IPS DF 6.9 (cell line): ENCODE data around the gene ADORA2A.

ENCODE experiments used
- DNase-seq: peaks from one replicate; pipeline ENCODE4 v3.0.0-alpha.2; 2013; ENCODE audit warnings: low read depth, low spot score
- H3K27ac ChIP-seq: one replicate; pipeline ENCODE4 v1.5.1; 2013; ENCODE audit warnings: low read length, control low read depth
- H3K27me3 ChIP-seq: 2 replicates; pipeline ENCODE4 v1.6.1; 2013; ENCODE audit warnings: mild to moderate bottlenecking, low read length; ENCODE audit not compliant: control insufficient read depth, insufficient read depth
- H3K36me3 ChIP-seq: 2 replicates; pipeline ENCODE4 v1.6.1; 2013; ENCODE audit warnings: low read length; ENCODE audit not compliant: control insufficient read depth, insufficient read depth
- H3K4me1 ChIP-seq: 2 replicates; pipeline ENCODE4 v1.6.1; 2013; ENCODE audit warnings: low read length; ENCODE audit not compliant: control insufficient read depth, insufficient read depth
- H3K4me3 ChIP-seq: 2 replicates; pipeline ENCODE4 v1.5.1; 2013; ENCODE audit warnings: mild to moderate bottlenecking, low read length
- H3K9me3 ChIP-seq: 2 replicates; pipeline ENCODE4 v1.6.1; 2013; ENCODE audit warnings: low read length, inconsistent platforms; ENCODE audit not compliant: control insufficient read depth, insufficient read depth
- WGBS: extraction: QIAGEN DNeasy Blood & Tissue Kit; methylation state at CpG from one replicate; pipeline ENCODE4 v1.1.7; 2013; ENCODE audit warnings: mixed read lengths, missing lambda C conversion rate; ENCODE audit not compliant: insufficient read length, insufficient coverage; 5-methylcytosine and 5-hydroxymethylcytosine counted together

Gene ADORA2A

DNA sequence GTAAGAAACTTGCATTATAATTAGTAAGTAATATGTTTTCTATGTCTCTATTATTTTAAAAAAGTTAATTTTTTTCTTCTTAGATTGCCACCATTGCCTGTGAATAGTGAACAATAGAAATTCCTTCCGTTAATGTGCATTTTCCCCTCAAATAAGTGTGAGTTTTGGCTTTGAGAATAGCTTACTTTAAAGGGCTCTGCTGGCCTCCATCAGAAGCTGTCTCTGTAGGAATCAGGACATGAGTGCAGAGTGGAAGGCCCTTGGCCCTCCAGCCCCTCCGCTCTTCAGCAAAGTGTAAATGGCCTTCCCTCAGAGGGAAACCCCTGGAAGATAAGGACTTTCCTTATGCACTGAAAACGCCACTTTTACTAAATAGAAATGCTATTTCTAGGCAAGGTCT, 24.1 kb upstream of the ADORA2A start:
- Histone ChIP-seq H3K4me3 (no peak overlapping the region), H3K27me3 (no peaks in the 10 kb centered on the region), H3K9me3 (no peaks in the 10 kb centered on the region), H3K27ac (no peak overlapping the region), H3K4me1 (no peaks in the 10 kb centered on the region), H3K36me3 (peaks cover 7% of the 10 kb centered on the region; the same call in 1 of the 2 replicates)
- no peak for DNase-seq
- no CpG with 5 or more reads among the region's 3 CpGs for WGBS

DNA sequence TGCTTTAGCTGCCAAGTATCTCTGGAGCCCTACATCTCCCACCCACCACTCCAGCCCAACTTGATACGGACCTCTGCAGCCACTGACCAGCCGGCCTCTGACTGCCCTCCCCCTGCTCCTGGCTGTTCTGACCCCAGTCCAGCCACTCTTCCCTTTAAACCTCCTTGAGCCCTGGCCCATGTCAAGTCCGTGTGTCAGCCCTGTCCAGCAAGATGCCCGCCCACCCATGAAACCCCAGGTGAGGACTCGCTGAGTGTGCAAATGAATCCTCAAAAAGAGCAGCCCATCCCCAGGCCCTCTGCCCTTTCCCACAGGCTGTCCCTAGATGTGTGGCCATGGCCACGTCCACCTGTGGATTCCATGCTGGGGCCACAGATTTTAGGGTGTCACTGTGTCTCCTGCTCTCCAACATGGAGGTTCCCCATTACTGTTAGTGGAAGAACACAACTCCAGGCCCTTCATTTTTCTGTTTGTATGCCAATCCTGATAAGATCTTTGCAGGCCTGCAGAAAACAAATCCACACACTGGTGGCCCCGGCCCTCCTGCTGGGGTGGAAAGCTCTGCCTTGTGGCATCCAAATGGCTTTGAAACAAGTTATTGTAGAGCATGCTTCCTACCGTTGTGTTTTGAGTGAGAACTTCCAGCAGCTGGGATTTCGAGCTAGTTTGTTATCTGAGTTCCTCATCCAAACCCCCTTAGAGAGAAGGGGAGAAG, 22.7 kb upstream of the ADORA2A start:
- Histone ChIP-seq H3K4me3 (no peak overlapping the region), H3K9me3 (no peaks in the 10 kb centered on the region), H3K27ac (no peak overlapping the region), H3K4me1 (no peaks in the 10 kb centered on the region), H3K27me3 (no peaks in the 10 kb centered on the region), H3K36me3 (peaks cover 7% of the 10 kb centered on the region; the same call in 1 of the 2 replicates)
- no peak for DNase-seq
- WGBS, result no CpG with 5 or more reads among the region's 9 CpGs

DNA sequence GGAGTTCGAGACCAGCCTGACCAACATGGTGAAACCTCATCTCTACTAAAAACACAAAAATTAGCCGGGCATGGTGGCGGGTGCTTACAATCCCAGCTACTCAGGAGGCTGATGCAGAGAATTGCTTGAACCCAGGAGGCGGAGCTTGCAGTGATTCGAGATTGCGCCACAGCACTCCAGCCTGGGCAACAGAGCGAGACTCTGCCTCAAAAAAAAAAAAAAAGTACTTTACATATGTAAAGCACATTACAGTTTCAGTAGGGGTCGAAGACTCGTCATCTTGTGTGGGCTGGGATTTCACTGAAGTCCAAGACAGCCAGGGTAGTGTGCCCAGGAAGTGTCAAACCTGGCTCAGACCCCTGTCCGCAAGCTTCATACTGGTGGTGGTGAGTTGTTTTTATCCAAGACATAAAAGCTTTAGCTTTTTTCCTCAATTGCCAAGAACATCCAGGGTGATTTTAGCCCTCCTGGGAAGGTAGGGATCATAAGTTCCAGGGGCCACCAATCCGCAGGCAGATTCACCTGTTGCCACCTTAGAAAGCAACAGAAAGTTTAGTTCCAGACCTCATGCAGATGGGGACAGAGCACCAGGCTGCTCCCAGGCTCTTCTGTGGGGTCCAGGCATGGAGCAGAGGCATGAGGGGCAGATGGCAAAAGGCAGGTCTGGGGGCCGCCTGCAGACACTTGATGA, 21.6 kb upstream of the ADORA2A start:
- Histone ChIP-seq H3K9me3 (no peaks in the 10 kb centered on the region), H3K27ac (no peak overlapping the region), H3K4me3 (no peak overlapping the region), H3K36me3 (peaks cover 7% of the 10 kb centered on the region; the same call in 1 of the 2 replicates), H3K27me3 (no peaks in the 10 kb centered on the region), H3K4me1 (no peaks in the 10 kb centered on the region)
- DNase-seq, result no peak
- no CpG with 5 or more reads among the region's 12 CpGs for WGBS

DNA sequence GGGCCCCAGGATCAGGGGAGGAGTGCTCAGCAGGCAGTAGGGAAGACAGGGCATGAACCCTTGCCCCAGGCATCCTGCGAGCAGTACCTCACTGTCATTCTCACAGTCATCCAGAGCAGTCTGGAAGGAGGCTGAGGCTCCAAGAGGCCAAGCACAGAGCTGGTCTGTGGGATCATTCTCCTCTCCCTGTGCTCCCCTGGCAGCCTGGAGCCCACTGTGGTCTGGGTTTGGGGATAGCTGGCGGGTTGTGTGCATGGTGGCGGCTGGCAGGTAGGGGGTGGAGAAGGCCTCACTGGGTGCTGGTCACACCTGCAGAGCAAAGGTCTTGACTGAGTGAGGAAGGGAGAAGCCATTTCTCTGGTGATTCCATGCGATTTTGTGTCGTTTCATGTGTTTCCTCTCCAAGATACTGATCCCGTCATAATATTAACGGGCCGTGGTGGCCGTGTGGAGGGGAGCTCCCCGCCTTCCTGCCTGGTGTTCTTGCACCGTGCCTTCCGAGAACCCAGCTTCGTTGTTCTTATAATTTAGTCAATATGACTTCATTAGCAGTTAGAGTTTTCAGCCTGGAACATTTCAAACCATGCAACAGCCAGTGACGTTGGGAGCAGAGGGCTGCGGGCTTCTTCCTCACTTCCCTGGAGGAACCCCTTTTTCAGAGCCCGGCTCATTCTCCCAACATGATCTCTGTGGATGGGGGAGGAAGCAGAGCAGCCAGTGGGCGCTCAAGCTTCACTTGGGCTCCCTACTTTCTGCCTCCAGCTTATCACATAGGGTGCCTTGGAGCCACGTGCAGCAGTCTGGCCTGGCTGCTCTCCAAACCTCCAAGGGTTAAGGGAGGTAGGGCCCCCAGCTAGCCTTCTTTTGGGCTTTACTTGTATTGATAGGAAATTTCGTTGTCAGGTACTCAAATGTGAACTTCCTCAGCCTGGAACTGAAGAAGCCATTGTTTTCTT, 20.8 kb upstream of the ADORA2A start:
- WGBS, result no CpG with 5 or more reads among the region's 19 CpGs
- H3K9me3 ChIP-seq, result no peaks in the 10 kb centered on the region
- DNase-seq, result no peak
- H3K36me3 ChIP-seq, result peaks cover 9% of the 10 kb centered on the region
- H3K27ac ChIP-seq, result no peak overlapping the region
- H3K4me3 ChIP-seq, result no peak overlapping the region
- H3K27me3 ChIP-seq, result no peaks in the 10 kb centered on the region
- H3K4me1 ChIP-seq, result no peaks in the 10 kb centered on the region

DNA sequence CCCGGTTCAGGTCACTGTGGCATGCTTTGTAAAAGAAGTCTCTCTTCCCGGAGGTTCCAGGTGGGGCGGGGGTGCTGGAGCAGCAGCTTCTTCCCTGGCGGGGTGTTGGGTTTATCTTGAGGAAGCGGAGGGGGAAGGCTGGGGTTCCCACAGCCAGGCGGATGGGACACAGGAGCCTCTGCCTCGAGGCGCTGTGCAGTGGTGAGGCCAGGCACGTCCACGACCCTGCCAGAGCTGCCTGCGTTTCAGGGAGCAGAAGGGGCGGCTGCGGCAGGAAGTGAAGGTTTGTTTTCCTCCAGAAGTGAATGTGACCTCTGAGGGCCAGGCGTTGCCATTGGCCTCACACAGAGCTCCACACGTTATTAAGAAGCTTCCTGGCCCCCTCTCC, 20.1 kb upstream of the ADORA2A start:
- no peaks in the 10 kb centered on the region for H3K4me1 ChIP-seq
- no peaks in the 10 kb centered on the region for H3K9me3 ChIP-seq
- H3K4me3 ChIP-seq, result no peak overlapping the region
- H3K36me3 ChIP-seq, result peaks cover 12% of the 10 kb centered on the region
- WGBS, result no CpG with 5 or more reads among the region's 15 CpGs
- no peaks in the 10 kb centered on the region for H3K27me3 ChIP-seq
- DNase-seq, result no peak
- H3K27ac ChIP-seq, result no peak overlapping the region

DNA sequence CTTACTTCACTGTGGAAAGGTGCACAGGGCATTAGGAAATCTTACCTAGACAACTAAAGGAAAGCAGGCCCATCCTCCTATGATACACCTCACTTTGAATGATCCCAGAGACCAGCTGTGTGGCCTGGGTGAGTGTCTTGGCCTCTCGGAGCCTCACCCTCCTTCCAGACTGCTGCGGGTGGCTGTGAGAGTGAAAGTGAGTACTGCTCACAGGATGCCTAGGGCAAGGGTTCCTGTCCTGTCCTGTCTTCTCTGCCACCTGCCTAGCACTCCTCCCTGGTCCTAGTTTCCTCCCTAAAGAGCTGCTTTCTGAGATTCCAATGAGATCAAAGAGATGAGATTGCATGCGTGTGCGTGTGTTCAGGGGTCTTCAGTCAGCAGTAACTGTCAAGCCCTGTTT, 19.5 kb upstream of the ADORA2A start:
- Histone ChIP-seq H3K27me3 (no peaks in the 10 kb centered on the region), H3K9me3 (no peaks in the 10 kb centered on the region), H3K36me3 (peaks cover 12% of the 10 kb centered on the region), H3K4me1 (no peaks in the 10 kb centered on the region), H3K4me3 (no peak overlapping the region), H3K27ac (no peak overlapping the region)
- DNase-seq, result no peak
- no CpG with 5 or more reads among the region's 4 CpGs for WGBS

DNA sequence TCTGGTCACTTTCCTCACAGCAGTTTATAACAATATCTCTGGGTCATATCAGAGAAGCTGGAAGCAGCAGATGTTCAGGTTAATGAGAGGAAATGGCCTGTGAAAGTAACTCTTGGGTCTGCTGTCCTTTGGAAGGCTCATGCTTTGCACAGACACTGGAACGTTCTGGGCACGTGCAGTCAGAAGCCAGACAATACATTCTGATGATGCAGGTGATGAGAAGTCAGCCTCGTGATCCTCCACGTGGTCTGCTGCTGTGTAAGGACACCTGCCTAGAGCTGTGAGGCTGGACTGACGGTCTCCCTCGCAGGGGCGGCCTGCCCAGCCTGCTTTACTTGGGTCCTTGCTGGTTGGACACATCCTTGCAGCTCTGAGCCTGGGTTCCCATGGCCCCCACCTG, 18.8 kb upstream of the ADORA2A start:
- no peak overlapping the region for H3K27ac ChIP-seq
- DNase-seq, result no peak

DNA sequence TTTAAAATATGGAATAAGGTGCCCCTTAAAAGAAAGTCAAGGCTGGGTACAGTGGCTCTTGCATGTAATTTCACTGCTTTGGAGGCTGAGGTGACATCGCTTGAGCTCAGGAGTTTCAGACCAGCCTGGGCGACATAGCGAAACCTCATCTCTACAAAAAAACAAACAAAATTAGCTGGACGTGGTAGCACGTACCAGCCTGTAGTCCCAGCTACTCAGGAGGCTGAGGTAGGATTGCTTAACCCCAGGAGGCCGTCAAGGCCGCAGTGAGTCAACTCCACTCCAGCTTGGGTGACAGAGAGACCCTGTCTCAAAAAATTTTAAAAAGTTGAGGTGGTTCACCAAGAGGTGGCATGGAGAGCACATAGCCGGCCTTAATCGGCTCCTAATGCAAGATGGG, 17.7 kb upstream of the ADORA2A start:
- WGBS, result no CpG with 5 or more reads among the region's 9 CpGs
- DNase-seq, result no peak
- no peaks in the 10 kb centered on the region for H3K9me3 ChIP-seq
- H3K27me3 ChIP-seq, result no peaks in the 10 kb centered on the region
- H3K27ac ChIP-seq, result no peak overlapping the region
- H3K36me3 ChIP-seq, result peaks cover 14% of the 10 kb centered on the region
- no peaks in the 10 kb centered on the region for H3K4me1 ChIP-seq
- no peak overlapping the region for H3K4me3 ChIP-seq

More for the DNA sequence above, 18.8 kb upstream of the ADORA2A start:
- no CpG with 5 or more reads among the region's 7 CpGs for whole genome bisulfite sequencing
- H3K4me1 ChIP-seq, result no peaks in the 10 kb centered on the region
- peaks cover 12% of the 10 kb centered on the region for H3K36me3 ChIP-seq
- no peaks in the 10 kb centered on the region for H3K27me3 ChIP-seq
- H3K4me3 ChIP-seq, result no peak overlapping the region
- no peaks in the 10 kb centered on the region for H3K9me3 ChIP-seq

DNA sequence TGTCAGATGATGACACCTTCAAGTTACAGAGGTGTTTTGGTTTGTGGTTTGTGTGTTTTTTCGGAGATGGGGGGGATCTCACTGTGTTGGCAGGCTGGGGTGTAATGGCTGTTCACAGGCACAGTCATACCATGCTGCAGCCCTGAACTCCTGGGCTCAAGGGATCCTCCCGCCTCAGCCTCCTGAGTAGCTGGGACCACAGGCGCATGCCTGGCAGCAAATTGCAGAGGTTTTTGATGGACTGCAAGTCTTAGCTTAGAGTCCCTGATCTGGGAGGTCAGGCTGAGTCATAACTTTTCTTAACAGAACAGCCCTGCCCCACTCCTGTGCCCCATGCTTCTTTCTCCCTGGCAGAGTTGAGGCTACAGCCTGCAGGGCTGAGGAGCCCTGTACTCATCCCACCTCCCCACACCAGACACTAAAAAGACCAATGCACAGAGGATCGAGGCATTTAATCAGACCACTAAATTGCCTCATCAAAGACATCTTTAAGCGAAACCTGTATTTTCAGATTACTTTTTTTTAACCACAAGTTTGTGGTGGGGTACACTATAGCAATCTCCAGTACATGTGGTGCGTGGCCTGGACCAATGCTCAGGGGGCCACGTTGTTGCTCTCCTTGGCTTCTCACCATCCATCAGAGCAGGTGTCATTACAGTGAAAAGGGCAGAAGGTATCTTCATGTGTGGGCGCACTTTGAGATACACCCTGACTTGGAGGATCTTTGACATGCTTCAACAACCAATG, 17.1 kb upstream of the ADORA2A start:
- no CpG with 5 or more reads among the region's 8 CpGs for WGBS
- H3K4me1 ChIP-seq, result no peaks in the 10 kb centered on the region
- H3K4me3 ChIP-seq, result no peak overlapping the region
- no peak overlapping the region for H3K27ac ChIP-seq
- DNase-seq, result no peak
- peaks cover 18% of the 10 kb centered on the region for H3K36me3 ChIP-seq
- no peaks in the 10 kb centered on the region for H3K27me3 ChIP-seq
- H3K9me3 ChIP-seq, result no peaks in the 10 kb centered on the region
